Peyer's patch (tissue), 4 donors: ENCODE data around the gene KIAA0319L.

Experiments used
- POLR2A ChIP-seq, 2 donors: fragments of 450-650 bp; IDR thresholded peaks; one replicate each; pipeline ENCODE4 v1.5.1; 2017; ENCODE audit warnings: antibody characterized with exemption in 2 of 2, mild to moderate bottlenecking in 2 of 2, moderate library complexity in 2 of 2
- TF ChIP-seq, protein P1 (sequence below), 6 experiments: fragments of 450-650 bp in 4 of 6; fragments of 200-600 bp in 2 of 6; sonication (generic) in 1 of 6; IDR thresholded peaks; one replicate each; pipeline ENCODE4 v1.5.1; 2017 to 2019; ENCODE audit warnings: antibody characterized with exemption in 6 of 6, mild to moderate bottlenecking in 3 of 6, moderate library complexity in 1 of 6

DNA sequence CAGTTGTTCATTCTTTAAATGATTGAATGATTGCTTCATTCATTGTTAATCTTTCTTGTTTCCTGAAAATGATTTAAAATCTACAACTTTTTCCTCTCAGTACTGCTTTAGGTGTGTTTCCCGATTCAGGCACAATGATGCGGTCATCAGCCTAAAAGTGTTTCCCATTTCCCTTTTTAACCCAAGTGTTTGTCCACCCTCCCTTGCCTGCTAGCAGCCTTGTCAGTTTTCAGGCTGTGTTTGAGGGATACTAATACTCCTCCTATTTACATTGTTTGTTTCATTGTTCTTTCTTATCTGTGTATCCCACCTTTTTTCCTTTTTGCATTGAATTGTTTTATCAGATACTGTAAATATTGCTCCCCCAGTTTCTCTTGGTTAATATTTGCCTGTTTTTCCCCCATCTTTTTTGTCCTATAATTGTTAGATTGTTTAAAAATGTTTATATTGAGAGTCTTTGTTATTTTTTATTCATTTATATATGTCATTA, 131.1 kb downstream of the KIAA0319L start:
- TF ChIP-seq, protein P1, sequence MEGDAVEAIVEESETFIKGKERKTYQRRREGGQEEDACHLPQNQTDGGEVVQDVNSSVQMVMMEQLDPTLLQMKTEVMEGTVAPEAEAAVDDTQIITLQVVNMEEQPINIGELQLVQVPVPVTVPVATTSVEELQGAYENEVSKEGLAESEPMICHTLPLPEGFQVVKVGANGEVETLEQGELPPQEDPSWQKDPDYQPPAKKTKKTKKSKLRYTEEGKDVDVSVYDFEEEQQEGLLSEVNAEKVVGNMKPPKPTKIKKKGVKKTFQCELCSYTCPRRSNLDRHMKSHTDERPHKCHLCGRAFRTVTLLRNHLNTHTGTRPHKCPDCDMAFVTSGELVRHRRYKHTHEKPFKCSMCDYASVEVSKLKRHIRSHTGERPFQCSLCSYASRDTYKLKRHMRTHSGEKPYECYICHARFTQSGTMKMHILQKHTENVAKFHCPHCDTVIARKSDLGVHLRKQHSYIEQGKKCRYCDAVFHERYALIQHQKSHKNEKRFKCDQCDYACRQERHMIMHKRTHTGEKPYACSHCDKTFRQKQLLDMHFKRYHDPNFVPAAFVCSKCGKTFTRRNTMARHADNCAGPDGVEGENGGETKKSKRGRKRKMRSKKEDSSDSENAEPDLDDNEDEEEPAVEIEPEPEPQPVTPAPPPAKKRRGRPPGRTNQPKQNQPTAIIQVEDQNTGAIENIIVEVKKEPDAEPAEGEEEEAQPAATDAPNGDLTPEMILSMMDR (IDR thresholded peaks at IDR 0.05): no peak
- TF ChIP-seq POLR2A (IDR thresholded peaks at IDR 0.05): no peak
